HG02938 (cell line): ENCODE results near the gene SNAPC5.
"Not testable (repeated sequence)": the region's sequence is repeated elsewhere in the genome, so short reads cannot be mapped to it uniquely, and the experiment has no call there.

Source experiments
- ATAC-seq: cut with Tn5 transposase; IDR thresholded peaks from one replicate; pipeline ENCODE4 v1.9.1; 2021; ENCODE audit warnings: mild to moderate bottlenecking, moderate library complexity; ENCODE audit not compliant: unreplicated experiment

The SNAPC5 gene

GRCh38 chr15:66497502-66498455 is at the start of gene SNAPC5:
SNAPC5 (minus strand) TSS chr15:66497762; CDS start chr15:66497731, 31 bp downstream.
- ATAC-seq: peak; percentile 81

GRCh38 chr15:66545255-66545654 is 47.7 kb upstream of the SNAPC5 start:
- ATAC-seq: no peak

GRCh38 chr15:66542896-66543295 is 45.3 kb upstream of the SNAPC5 start:
- no peak for ATAC-seq

- ATAC-seq: no peak
Observed at GRCh38 chr15:66535056-66535455, 37.5 kb upstream of the SNAPC5 start.

- ATAC-seq: no peak
Observed at GRCh38 chr15:66524838-66525237, 27.3 kb upstream of the SNAPC5 start.

GRCh38 chr15:66523926-66524325 is 26.4 kb upstream of the SNAPC5 start:
- no peak for ATAC-seq

- no peak for ATAC-seq
Observed at GRCh38 chr15:66515901-66516322, 18.4 kb upstream of the SNAPC5 start.

- no peak for ATAC-seq
Observed at GRCh38 chr15:66514586-66514985, 17.0 kb upstream of the SNAPC5 start.

- ATAC-seq: no peak
Observed at GRCh38 chr15:66508293-66508883, 10.8 kb upstream of the SNAPC5 start.

GRCh38 chr15:66505818-66506217 is 8.3 kb upstream of the SNAPC5 start:
- ATAC-seq: no peak

- ATAC-seq: no peak
Observed at GRCh38 chr15:66505430-66505811, 7.9 kb upstream of the SNAPC5 start.

- peak; percentile 75 for ATAC-seq
Observed at GRCh38 chr15:66504563-66505429, 7.2 kb upstream of the SNAPC5 start, which contains the start of the genes RPL4 and ZWILCH. RPL4 (minus strand) TSS chr15:66504855; CDS start chr15:66504790, 65 bp downstream. ZWILCH (plus strand) TSS chr15:66505326; CDS start chr15:66505339, 13 bp downstream.

- no peak for ATAC-seq
Observed at GRCh38 chr15:66503780-66504562, 6.4 kb upstream of the SNAPC5 start.

- ATAC-seq: not testable (repeated sequence)
Observed at GRCh38 chr15:66503041-66503648, 5.6 kb upstream of the SNAPC5 start.

GRCh38 chr15:66502491-66502890 is 4.9 kb upstream of the SNAPC5 start:
- ATAC-seq: no peak

- not testable (repeated sequence) for ATAC-seq
Observed at GRCh38 chr15:66500346-66500745, 2.8 kb upstream of the SNAPC5 start.

GRCh38 chr15:66498501-66499386 is 1.2 kb upstream of the SNAPC5 start:
- no peak for ATAC-seq

- ATAC-seq: no peak
Observed at GRCh38 chr15:66496951-66497501, 536 bp downstream of the SNAPC5 start.
